ENCODE results near the gene SMIM14.

DNA sequence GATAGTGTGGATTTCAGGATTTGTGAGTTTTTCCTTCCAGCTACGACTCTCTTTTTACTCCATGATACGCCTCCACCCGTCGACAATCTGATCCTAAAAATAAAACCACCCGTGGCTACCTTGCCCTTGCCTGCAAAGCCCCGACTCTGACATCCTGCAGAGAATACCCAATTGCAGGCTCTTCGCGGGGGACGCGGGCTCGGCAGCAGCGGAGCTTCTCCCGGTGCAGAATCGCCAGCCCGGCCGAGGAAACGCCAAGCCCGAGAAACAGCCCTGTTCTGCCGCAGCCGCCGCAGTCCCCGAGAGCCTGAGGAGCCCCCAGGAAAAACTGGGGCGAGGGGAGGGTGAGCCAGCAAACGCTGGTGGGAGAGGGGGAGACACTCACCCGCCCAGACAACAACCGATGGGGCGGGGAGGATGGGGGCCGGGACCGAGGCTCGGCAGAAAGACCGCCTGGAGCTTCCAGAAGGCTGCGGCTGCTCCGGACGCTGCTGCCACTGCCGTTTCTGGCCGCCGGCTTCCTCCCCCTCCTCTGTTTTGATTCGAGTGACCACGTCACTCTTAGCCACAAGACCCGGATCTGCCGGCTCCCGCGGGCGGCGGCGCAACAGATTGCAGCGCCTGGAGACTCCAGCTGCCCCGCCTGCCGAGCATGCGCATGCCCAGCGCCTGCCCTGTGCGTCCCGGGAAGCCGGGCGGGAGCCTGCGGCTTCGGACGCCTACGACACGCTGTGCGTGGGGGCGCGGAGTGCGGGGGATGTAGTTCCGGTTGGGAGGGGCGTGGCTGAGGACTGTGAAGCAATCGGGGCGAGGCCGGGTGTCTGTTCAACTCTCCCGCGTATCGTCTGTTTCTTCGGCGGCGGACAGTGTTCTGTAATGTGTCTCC is at the start of gene SMIM14:
- TF ChIP-seq, protein P1, sequence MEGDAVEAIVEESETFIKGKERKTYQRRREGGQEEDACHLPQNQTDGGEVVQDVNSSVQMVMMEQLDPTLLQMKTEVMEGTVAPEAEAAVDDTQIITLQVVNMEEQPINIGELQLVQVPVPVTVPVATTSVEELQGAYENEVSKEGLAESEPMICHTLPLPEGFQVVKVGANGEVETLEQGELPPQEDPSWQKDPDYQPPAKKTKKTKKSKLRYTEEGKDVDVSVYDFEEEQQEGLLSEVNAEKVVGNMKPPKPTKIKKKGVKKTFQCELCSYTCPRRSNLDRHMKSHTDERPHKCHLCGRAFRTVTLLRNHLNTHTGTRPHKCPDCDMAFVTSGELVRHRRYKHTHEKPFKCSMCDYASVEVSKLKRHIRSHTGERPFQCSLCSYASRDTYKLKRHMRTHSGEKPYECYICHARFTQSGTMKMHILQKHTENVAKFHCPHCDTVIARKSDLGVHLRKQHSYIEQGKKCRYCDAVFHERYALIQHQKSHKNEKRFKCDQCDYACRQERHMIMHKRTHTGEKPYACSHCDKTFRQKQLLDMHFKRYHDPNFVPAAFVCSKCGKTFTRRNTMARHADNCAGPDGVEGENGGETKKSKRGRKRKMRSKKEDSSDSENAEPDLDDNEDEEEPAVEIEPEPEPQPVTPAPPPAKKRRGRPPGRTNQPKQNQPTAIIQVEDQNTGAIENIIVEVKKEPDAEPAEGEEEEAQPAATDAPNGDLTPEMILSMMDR (IDR thresholded peaks at IDR 0.05 in 4 of 5, conservative IDR thresholded peaks at IDR 0.05 in 1 of 5) = peak in 3 of 5 experiments; percentile 31 to 38 (median 35)
- peak; percentile 98 to 99 for TF ChIP-seq POLR2A (IDR thresholded peaks at IDR 0.05)

Measured in gastrocnemius medialis (tissue), 4 donors.